Tibial nerve (tissue), 4 donors: ENCODE measurements around the gene OR10R2.

ENCODE experiments used
- EP300 ChIP-seq, 2 donors: sonication (generic); formaldehyde crosslinking; IDR thresholded peaks; one replicate each; pipeline ENCODE4 v1.6.1; 2017; ENCODE audit warnings: antibody characterized with exemption in 2 of 2, mild to moderate bottlenecking in 1 of 2
- POLR2A ChIP-seq, 2 donors: fragments of 450-650 bp; IDR thresholded peaks; one replicate each; pipeline ENCODE4 v1.6.1; 2017; ENCODE audit warnings: antibody characterized with exemption in 2 of 2, mild to moderate bottlenecking in 2 of 2, moderate library complexity in 2 of 2
- TF ChIP-seq, protein P1 (sequence below), 5 experiments: fragments of 200-600 bp in 3 of 5; fragments of 450-650 bp in 2 of 5; sonication (generic) in 3 of 5; IDR thresholded peaks; one replicate each; pipeline ENCODE4 v1.5.1; 2016 to 2019; ENCODE audit warnings: antibody characterized with exemption in 5 of 5, mild to moderate bottlenecking in 3 of 5, moderate library complexity in 2 of 5

DNA sequence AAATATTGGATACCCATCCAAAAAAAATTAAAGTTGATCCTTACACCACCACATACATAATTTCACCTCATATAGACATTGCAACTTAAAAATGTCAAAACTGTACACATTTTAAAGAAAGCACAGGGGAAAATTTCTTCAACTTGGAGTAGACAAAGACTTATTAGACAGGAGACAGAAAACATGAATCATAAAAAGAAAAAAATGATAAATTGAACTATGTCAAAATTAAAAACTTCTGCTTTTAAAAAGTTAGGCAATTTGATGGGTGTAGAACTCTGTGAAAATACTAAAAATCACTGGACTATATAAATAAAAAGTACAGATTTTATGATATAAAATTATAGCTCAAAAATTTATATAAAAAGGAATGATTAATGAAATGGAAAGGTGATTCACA is 14.8 kb upstream of the OR10R2 start:
- TF ChIP-seq, protein P1, sequence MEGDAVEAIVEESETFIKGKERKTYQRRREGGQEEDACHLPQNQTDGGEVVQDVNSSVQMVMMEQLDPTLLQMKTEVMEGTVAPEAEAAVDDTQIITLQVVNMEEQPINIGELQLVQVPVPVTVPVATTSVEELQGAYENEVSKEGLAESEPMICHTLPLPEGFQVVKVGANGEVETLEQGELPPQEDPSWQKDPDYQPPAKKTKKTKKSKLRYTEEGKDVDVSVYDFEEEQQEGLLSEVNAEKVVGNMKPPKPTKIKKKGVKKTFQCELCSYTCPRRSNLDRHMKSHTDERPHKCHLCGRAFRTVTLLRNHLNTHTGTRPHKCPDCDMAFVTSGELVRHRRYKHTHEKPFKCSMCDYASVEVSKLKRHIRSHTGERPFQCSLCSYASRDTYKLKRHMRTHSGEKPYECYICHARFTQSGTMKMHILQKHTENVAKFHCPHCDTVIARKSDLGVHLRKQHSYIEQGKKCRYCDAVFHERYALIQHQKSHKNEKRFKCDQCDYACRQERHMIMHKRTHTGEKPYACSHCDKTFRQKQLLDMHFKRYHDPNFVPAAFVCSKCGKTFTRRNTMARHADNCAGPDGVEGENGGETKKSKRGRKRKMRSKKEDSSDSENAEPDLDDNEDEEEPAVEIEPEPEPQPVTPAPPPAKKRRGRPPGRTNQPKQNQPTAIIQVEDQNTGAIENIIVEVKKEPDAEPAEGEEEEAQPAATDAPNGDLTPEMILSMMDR (IDR thresholded peaks at IDR 0.05): no peak
- TF ChIP-seq EP300 (IDR thresholded peaks at IDR 0.05): no peak
- no peak for TF ChIP-seq POLR2A (IDR thresholded peaks at IDR 0.05)
